ENCODE results near the gene SHOC2.
A peak's percentile ranks its signal among the peaks of the same experiment; 100 is the strongest.

Gene SHOC2

DNA sequence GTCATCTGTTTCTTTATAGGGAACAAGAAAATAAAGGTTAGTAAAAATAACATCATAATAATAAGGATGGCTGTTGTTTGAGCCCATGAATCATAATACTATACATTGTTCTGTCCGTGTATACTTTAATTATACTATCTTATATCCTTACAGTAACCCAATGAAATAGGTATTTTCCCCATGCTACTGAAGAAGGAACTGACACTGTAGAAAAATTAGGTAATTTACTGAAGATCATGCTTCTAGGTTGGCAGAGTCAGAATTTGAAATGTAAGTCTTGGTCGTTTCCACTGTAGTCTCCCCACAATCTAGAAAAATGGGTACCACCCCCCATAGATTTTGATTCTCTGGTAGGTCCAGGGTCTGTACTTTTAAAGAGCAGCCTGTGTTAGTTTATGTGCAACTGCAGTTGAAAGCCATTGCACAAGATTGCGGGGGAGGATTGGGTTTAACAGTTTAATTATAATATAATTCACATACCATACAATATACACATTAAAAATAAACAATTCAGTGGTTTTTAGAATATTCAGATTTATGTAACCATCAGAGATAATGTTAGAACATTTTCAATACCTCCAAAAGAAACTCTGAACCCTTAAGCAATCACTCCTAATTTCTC, 47.7 kb downstream of the SHOC2 start:
- H3K9me3 Mint-ChIP-seq = no peaks in the 10 kb centered on the region
- H3K27me3 Mint-ChIP-seq (ENCODE audit: low read depth, poor library complexity) = no peaks in the 10 kb centered on the region
- no peak overlapping the region for H3K4me3 Mint-ChIP-seq
- no peak for DNase-seq
- TF ChIP-seq, protein P1, sequence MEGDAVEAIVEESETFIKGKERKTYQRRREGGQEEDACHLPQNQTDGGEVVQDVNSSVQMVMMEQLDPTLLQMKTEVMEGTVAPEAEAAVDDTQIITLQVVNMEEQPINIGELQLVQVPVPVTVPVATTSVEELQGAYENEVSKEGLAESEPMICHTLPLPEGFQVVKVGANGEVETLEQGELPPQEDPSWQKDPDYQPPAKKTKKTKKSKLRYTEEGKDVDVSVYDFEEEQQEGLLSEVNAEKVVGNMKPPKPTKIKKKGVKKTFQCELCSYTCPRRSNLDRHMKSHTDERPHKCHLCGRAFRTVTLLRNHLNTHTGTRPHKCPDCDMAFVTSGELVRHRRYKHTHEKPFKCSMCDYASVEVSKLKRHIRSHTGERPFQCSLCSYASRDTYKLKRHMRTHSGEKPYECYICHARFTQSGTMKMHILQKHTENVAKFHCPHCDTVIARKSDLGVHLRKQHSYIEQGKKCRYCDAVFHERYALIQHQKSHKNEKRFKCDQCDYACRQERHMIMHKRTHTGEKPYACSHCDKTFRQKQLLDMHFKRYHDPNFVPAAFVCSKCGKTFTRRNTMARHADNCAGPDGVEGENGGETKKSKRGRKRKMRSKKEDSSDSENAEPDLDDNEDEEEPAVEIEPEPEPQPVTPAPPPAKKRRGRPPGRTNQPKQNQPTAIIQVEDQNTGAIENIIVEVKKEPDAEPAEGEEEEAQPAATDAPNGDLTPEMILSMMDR (IDR thresholded peaks at IDR 0.05) = no peak
- no peaks in the 10 kb centered on the region for H3K36me3 Mint-ChIP-seq (ENCODE audit: low read depth)
- no peak overlapping the region for H3K27ac Mint-ChIP-seq
- peaks cover 11% of the 10 kb centered on the region for H3K4me1 Mint-ChIP-seq

DNA sequence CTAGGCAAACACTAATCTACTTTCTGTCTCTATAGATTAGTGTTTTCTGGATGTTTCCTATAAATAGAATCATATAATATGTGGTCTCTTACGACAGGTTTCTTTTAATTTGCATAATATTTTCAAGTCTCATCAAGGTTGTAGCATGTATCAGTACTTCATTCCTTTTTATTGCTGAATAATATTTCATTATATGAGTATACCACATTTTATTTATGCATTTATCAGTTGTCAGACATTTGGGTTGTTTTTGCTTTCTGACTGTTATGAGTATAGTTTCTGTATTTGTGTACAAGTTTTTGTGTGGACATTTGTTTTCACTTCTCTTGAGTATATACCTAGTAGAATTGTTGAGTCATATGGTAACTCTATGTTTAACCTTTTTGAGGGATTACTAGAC, 48.2 kb downstream of the SHOC2 start:
- Mint-ChIP-seq H3K27me3 (ENCODE audit: low read depth, poor library complexity) (no peaks in the 10 kb centered on the region), H3K27ac (no peak overlapping the region), H3K4me1 (peaks cover 11% of the 10 kb centered on the region), H3K9me3 (no peaks in the 10 kb centered on the region), H3K36me3 (ENCODE audit: low read depth) (no peaks in the 10 kb centered on the region), H3K4me3 (no peak overlapping the region)
- TF ChIP-seq, protein P1 (IDR thresholded peaks at IDR 0.05) = no peak
- no peak for DNase-seq

DNA sequence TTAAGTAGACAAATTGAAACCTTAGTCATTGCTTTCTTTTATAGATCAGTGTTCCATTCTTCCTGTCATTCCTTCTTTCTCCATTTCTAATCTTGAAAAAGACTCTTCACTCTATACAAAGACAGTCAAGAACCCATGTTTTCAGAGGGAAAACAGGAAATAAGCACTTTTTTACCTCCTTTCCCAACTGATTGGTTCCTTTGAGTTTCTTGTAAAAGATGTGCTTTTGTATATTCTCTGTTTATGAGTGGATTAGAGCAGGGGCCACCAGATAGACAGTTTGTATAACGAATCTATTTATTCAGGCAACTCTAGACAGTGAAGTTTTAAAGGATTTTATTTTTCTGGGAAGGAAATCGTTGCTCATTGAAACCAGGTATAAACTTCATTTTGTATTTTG, 49.8 kb downstream of the SHOC2 start:
- TF ChIP-seq, protein P1 (IDR thresholded peaks at IDR 0.05) = no peak
- no peak overlapping the region for H3K27ac Mint-ChIP-seq
- no peak overlapping the region for H3K4me3 Mint-ChIP-seq
- H3K4me1 Mint-ChIP-seq = peaks cover 9% of the 10 kb centered on the region
- H3K36me3 Mint-ChIP-seq (ENCODE audit: low read depth) = no peaks in the 10 kb centered on the region
- no peak for DNase-seq
- H3K27me3 Mint-ChIP-seq (ENCODE audit: low read depth, poor library complexity) = no peaks in the 10 kb centered on the region
- no peaks in the 10 kb centered on the region for H3K9me3 Mint-ChIP-seq

DNA sequence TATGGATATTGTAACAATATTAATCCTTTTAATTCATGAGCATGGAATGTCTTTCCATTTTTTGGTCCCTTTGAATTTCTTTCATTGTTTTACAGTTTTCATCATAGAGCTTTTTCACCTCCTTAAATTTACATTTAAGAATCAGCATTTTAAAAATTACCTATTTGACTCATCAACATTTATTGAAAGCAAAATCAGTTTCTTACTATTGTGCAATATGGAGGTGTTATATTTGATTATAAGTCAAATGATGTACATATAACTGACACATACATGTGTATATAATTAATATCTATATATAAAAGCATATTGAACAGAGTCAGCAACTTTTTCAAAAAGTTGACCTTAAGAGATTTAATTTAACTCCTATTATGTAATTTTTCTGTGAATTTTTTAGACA, 52.2 kb downstream of the SHOC2 start:
- H3K36me3 Mint-ChIP-seq (ENCODE audit: low read depth) = peaks cover 11% of the 10 kb centered on the region
- no peaks in the 10 kb centered on the region for H3K9me3 Mint-ChIP-seq
- H3K27ac Mint-ChIP-seq = no peak overlapping the region
- DNase-seq = no peak
- no peaks in the 10 kb centered on the region for H3K4me1 Mint-ChIP-seq
- H3K4me3 Mint-ChIP-seq = no peak overlapping the region
- no peaks in the 10 kb centered on the region for H3K27me3 Mint-ChIP-seq (ENCODE audit: low read depth, poor library complexity)
- TF ChIP-seq, protein P1 (IDR thresholded peaks at IDR 0.05) = no peak

DNA sequence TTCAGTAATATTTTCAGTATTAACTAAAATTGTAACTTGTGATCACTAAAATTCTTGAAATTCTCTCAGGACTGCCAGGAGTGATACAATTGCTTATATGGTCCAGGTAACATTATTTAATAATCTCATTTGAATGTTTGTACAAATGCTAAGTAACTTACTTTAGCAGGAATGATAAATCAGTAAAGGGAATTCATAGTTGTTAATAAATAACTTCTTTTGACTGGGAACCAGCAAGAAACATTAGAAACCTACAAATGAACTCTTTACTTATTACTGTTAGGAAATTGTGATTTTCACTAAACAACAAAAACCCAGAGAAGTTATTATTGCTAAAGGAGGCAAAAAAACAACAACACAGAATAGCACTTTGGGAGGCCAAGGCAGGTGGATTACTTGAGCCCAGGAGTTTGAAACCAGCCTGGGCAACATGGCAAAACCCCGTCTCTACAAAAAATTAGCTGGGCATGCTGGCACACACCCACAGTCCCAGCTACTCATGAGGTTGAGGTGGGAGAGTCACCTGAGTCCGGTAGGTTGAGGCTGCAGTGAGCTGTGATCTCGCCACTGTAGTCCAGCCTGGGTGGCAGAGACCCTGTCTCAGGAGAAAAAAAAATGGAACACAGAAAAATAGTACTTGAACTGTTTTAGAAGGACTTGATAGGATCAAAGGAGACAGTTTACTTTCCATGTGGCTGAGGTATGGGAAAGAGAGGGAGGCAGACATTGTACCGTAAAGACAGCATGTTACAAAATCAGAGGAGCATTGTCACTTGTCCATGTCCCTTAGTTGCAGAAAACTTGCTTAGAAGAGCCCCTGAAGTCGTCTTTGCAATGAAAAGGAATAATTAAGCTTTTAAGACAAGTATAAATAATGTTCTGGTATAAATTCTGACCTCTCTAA, 53.1 kb downstream of the SHOC2 start:
- peak overlapping the region; percentile 71 for H3K27ac Mint-ChIP-seq

More for the DNA sequence above, 53.1 kb downstream of the SHOC2 start:
- H3K27me3 Mint-ChIP-seq (ENCODE audit: low read depth, poor library complexity) = no peaks in the 10 kb centered on the region
- TF ChIP-seq, protein P1 (IDR thresholded peaks at IDR 0.05) = no peak
- no peaks in the 10 kb centered on the region for H3K9me3 Mint-ChIP-seq
- peaks cover 18% of the 10 kb centered on the region for H3K36me3 Mint-ChIP-seq (ENCODE audit: low read depth)
- no peak overlapping the region for H3K4me3 Mint-ChIP-seq
- DNase-seq = no peak
- no peaks in the 10 kb centered on the region for H3K4me1 Mint-ChIP-seq

Data from nephron progenitor cell (in vitro differentiated cells).